A673 (cell line): Measurements from ENCODE around the gene OR4C45.

Experiments used
- EZH2 ChIP-seq: fragments of 200-600 bp; sonication (generic); IDR thresholded peaks from 2 replicates; pipeline ENCODE4 v1.6.1; 2017; ENCODE audit warnings: borderline replicate concordance, low read depth, mild to moderate bottlenecking, mixed read lengths, antibody characterized with exemption, low read length; ENCODE audit not compliant: poor library complexity, severe bottlenecking
- TF ChIP-seq, protein P1 (sequence below): fragments of 300-800, 200-600 bp; sonication (generic); conservative IDR thresholded peaks from 2 replicates; pipeline ENCODE4 v1.5.1; 2017; ENCODE audit warnings: low read depth, mild to moderate bottlenecking, antibody characterized with exemption, low read length, moderate library complexity, mixed read lengths

- TF ChIP-seq, protein P1, sequence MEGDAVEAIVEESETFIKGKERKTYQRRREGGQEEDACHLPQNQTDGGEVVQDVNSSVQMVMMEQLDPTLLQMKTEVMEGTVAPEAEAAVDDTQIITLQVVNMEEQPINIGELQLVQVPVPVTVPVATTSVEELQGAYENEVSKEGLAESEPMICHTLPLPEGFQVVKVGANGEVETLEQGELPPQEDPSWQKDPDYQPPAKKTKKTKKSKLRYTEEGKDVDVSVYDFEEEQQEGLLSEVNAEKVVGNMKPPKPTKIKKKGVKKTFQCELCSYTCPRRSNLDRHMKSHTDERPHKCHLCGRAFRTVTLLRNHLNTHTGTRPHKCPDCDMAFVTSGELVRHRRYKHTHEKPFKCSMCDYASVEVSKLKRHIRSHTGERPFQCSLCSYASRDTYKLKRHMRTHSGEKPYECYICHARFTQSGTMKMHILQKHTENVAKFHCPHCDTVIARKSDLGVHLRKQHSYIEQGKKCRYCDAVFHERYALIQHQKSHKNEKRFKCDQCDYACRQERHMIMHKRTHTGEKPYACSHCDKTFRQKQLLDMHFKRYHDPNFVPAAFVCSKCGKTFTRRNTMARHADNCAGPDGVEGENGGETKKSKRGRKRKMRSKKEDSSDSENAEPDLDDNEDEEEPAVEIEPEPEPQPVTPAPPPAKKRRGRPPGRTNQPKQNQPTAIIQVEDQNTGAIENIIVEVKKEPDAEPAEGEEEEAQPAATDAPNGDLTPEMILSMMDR: no peak
- TF ChIP-seq EZH2: no peak
Measured at GRCh38 chr11:50044647-50045046, 12.0 kb downstream of the OR4C45 start.
